GM12878 (cell line): Measurements from ENCODE around the gene ANKRD44. TPM values are rescaled to one million over a fixed set of nuclear protein-coding genes. Genes with fewer than 3 reads are reported as not detected.

Experiments used
- ATAC-seq: fragments of 200-7000 bp; cut with Tn5 transposase; 3 replicates; pipeline ENCODE4 v1.9.1; 2020; ENCODE audit warnings: mild to moderate bottlenecking, moderate library complexity
- BruUV-seq: library from RNA; stranded (reverse); fragments of 400-500 nt; replicated peaks from 2 replicates; lab custom pipeline; 2021; lab: Mats Ljungman, UMichigan
- CTCF ChIA-PET: fragments of 300-600 bp; sonication (Branson Sonifier 250); formaldehyde crosslinking; extraction: SDS; loops from one replicate; lab custom pipeline; 2021; ENCODE audit warnings: inconsistent platforms; lab: Yijun Ruan, JAX
- POLR2A ChIA-PET: fragments of 350-600 bp; formaldehyde crosslinking; extraction: SDS; loops from one replicate; lab custom pipeline; 2021; ENCODE audit warnings: inconsistent platforms; lab: Charles Lee
- RAD21 ChIA-PET: fragments of 300-600 bp; sonication (Branson Sonifier 250); formaldehyde crosslinking; loops from one replicate; lab custom pipeline; 2023; ENCODE audit warnings: antibody characterized with exemption; ENCODE audit not compliant: unreplicated experiment; lab: Charles Lee
- SMC1A ChIA-PET: fragments of 300-600 bp; sonication (Branson Sonifier 250); formaldehyde crosslinking; loops from one replicate; lab custom pipeline; 2023; ENCODE audit not compliant: unreplicated experiment, uncharacterized antibody; lab: Charles Lee
- DNase-seq: peaks from one replicate; pipeline ENCODE4 v3.0.0-alpha.2; 2011; ENCODE audit warnings: low read depth, low spot score
- FAIRE-seq: peaks from 3 replicates; lab custom pipeline; 2011; peaks lifted over from hg19 to GRCh38; lab: Jason Lieb, UNC
- H2AFZ ChIP-seq: 2 replicates; pipeline ENCODE4 v1.6.0; 2011; ENCODE audit warnings: low read depth, low read length, control low read depth; ENCODE audit not compliant: control insufficient read depth
- H3K27ac ChIP-seq: 2 replicates; pipeline ENCODE4 v1.5.1; 2011; ENCODE audit warnings: control low read depth; ENCODE audit not compliant: control insufficient read depth, insufficient read depth
- H3K27me3 ChIP-seq, 2 experiments: replicated peaks in 1 of 2; 2 replicates each; pipeline versions ENCODE4 v1.6.0 to v1.6.1; 2011; ENCODE audit warnings: low read length in 1 of 2; ENCODE audit not compliant: control insufficient read depth in 2 of 2, insufficient read depth in 2 of 2
- H3K36me3 ChIP-seq, 2 experiments: 2 replicates each; pipeline ENCODE4 v1.5.1; 2011; ENCODE audit warnings: low read length in 1 of 2; ENCODE audit not compliant: control insufficient read depth in 2 of 2, insufficient read depth in 2 of 2
- H3K4me1 ChIP-seq: 2 replicates; pipeline ENCODE4 v1.6.1; 2011; ENCODE audit warnings: mild to moderate bottlenecking, low read length, moderate library complexity, mixed read lengths; ENCODE audit not compliant: control insufficient read depth, insufficient read depth
- H3K4me2 ChIP-seq: 2 replicates; pipeline ENCODE4 v1.6.0; 2011; ENCODE audit warnings: control low read depth; ENCODE audit not compliant: control insufficient read depth, insufficient read depth
- H3K4me3 ChIP-seq: fragments of 200-600 bp; sonication (generic); 2 replicates; pipeline ENCODE4 v1.5.1; 2016
- H3K79me2 ChIP-seq: 2 replicates; pipeline ENCODE4 v1.6.0; 2011; ENCODE audit warnings: low read length; ENCODE audit not compliant: control insufficient read depth, insufficient read depth
- H3K9ac ChIP-seq: 2 replicates; pipeline ENCODE4 v1.8.0; 2011; ENCODE audit warnings: low read length, control low read depth, mixed read lengths; ENCODE audit not compliant: control insufficient read depth, insufficient read depth
- H3K9me3 ChIP-seq: replicated peaks from 3 replicates; pipeline ENCODE4 v1.5.1; 2011; ENCODE audit warnings: mild to moderate bottlenecking, low read length; ENCODE audit not compliant: control insufficient read depth, insufficient read depth
- H4K20me1 ChIP-seq: 2 replicates; pipeline ENCODE4 v1.6.0; 2011; ENCODE audit not compliant: control insufficient read depth, insufficient read depth
- EGR1 ChIP-seq, 2 experiments: IDR thresholded peaks; 1 replicate in 1 of 2; 2 replicates in 1 of 2; pipeline ENCODE4 v1.6.1; 2011 to 2012; ENCODE audit warnings: low read depth in 2 of 2, low read length in 2 of 2, borderline replicate concordance in 1 of 2, mild to moderate bottlenecking in 1 of 2, moderate library complexity in 1 of 2
- FOXK2 ChIP-seq: fragments of 450-650 bp; IDR thresholded peaks from 2 replicates; pipeline ENCODE4 v1.6.1; 2017; ENCODE audit warnings: mild to moderate bottlenecking, moderate library complexity
- MEF2B ChIP-seq: fragments of 450-650 bp; IDR thresholded peaks from 2 replicates; pipeline ENCODE4 v1.6.1; 2018; ENCODE audit warnings: mild to moderate bottlenecking, moderate library complexity; ENCODE audit not compliant: partially characterized antibody, poor library complexity, severe bottlenecking
- MYC ChIP-seq: IDR thresholded peaks from 2 replicates; pipeline ENCODE4 v1.6.1; 2011; ENCODE audit warnings: mild to moderate bottlenecking, low read length, moderate library complexity, inconsistent platforms; ENCODE audit not compliant: insufficient read depth, insufficient replicate concordance, insufficient read length, severe bottlenecking
- NR2C1 ChIP-seq: fragments of 450-650 bp; IDR thresholded peaks from 2 replicates; pipeline ENCODE4 v1.6.1; 2017; ENCODE audit warnings: antibody characterized with exemption, mild to moderate bottlenecking, moderate library complexity
- PKNOX1 ChIP-seq: fragments of 450-650 bp; IDR thresholded peaks from 2 replicates; pipeline ENCODE4 v1.6.1; 2016; ENCODE audit warnings: mild to moderate bottlenecking
- POU2F2 ChIP-seq: IDR thresholded peaks from 3 replicates; pipeline ENCODE4 v1.6.1; 2011; ENCODE audit warnings: low read depth, mild to moderate bottlenecking, low read length, borderline replicate concordance
- RAD51 ChIP-seq: fragments of 450-650 bp; IDR thresholded peaks from 2 replicates; pipeline ENCODE4 v1.6.1; 2016; ENCODE audit warnings: moderate library complexity, mild to moderate bottlenecking, inconsistent platforms
- SIX5 ChIP-seq: IDR thresholded peaks from 2 replicates; pipeline ENCODE4 v1.6.1; 2011; ENCODE audit warnings: mild to moderate bottlenecking, low read depth, low read length, moderate library complexity; ENCODE audit not compliant: severe bottlenecking
- TAF1 ChIP-seq: IDR thresholded peaks from 2 replicates; pipeline ENCODE4 v1.6.1; 2011; ENCODE audit warnings: mild to moderate bottlenecking, low read depth, low read length, borderline replicate concordance
- USF2 ChIP-seq: IDR thresholded peaks from 2 replicates; pipeline ENCODE4 v1.6.1; 2011; ENCODE audit warnings: low read depth, low read length, improper control_type of control experiment, borderline replicate concordance
- WGBS: methylation state at CpG from one replicate; pipeline ENCODE4 v1.1.6; 2016; ENCODE audit warnings: low lambda C conversion rate; ENCODE audit not compliant: insufficient replicate concordance, insufficient coverage; ENCODE audit errors: missing lambda C conversion rate; 5-methylcytosine and 5-hydroxymethylcytosine counted together
- in situ Hi-C: fragments of 300-500 bp; cut with MboI; formaldehyde crosslinking; loops from 9 replicates; pipeline ENCODE4 v1.14.3; 2018; ENCODE audit warnings: mixed read lengths
- intact Hi-C: fragments of 100-400 bp; cut with micrococcal nuclease; formaldehyde crosslinking; loops from one replicate; pipeline ENCODE4 v1.14.2; 2022; ENCODE audit not compliant: unreplicated experiment
- polyA plus RNA-seq, 11 experiments: library from polyadenylated mRNA; depleted of rRNA in 4 of 11; unstranded in 6 of 11; stranded (reverse) in 5 of 11; fragments of >200 nt; fragmentation: Nextera tagmentation in 4 of 11; fragmentation: Illumina TruSeq in 1 of 11; extraction: Ambion mirVana in 4 of 11; extraction: Trizol in 1 of 11; gene quantifications; 1 replicate in 1 of 11; 2 replicates in 10 of 11; pipeline versions ENCODE4 v1.2.1 to v1.2.3, GENCODE V29; 2011 to 2016; ENCODE audit warnings: inconsistent platforms in 2 of 11, missing spikeins in 2 of 11, low read depth in 1 of 11
- total RNA-seq, 4 experiments: library from RNA; depleted of rRNA in 3 of 4; stranded (reverse); fragments of >200 nt in 3 of 4; fragmentation: Illumina TruSeq in 1 of 4; extraction: Trizol in 1 of 4; gene quantifications; 2 replicates each; pipeline versions ENCODE4 v1.2.1 to v1.2.3, GENCODE V29; 2013 to 2021

The ANKRD44 gene
- total and polyA plus RNA-seq, 10 of the 15 experiments (the other 5 are each of a cell fraction or from before 2014, with no cell fraction given), result 19.1 to 99.1 (median 59.6) TPM

- RAD21 ChIA-PET, result no interaction called here
- whole genome bisulfite sequencing, result 52% methylated on average over 5 of the region's 5 CpGs
- TF ChIP-seq EGR1 (IDR thresholded peaks at IDR 0.05; ENCODE audit: borderline replicate concordance in 1 of 2, low read depth in 2 of 2, low read length in 2 of 2), result no peak
- no peak for TF ChIP-seq USF2
- TF ChIP-seq MYC, result no peak
- no peak for TF ChIP-seq MEF2B
- no peak for TF ChIP-seq RAD51
- no peak for TF ChIP-seq POU2F2
- TF ChIP-seq SIX5, result no peak
- TF ChIP-seq PKNOX1, result no peak
- no peak for TF ChIP-seq FOXK2
- no peak for TF ChIP-seq TAF1
- no peak for TF ChIP-seq NR2C1
- CTCF ChIA-PET, result no interaction called here
- BruUV-seq, result no TSS peak
- no peaks in the 10 kb centered on the region for H3K36me3 ChIP-seq
- in situ Hi-C loops, result no loop called here
- no peaks in the 10 kb centered on the region for H3K27me3 ChIP-seq
- no peak overlapping the region for H3K4me3 ChIP-seq
- H3K27ac ChIP-seq, result no peak overlapping the region
- H4K20me1 ChIP-seq, result no peaks in the 10 kb centered on the region
- H3K9me3 ChIP-seq, result no peaks in the 10 kb centered on the region
- SMC1A ChIA-PET, result no interaction called here
- ATAC-seq (no peak), FAIRE-seq (no peak), DNase-seq (no peak)
- no peak overlapping the region for H3K4me2 ChIP-seq
- no peaks in the 10 kb centered on the region for H3K79me2 ChIP-seq
- H3K9ac ChIP-seq, result no peak overlapping the region
- POLR2A ChIA-PET, result no interaction called here
- intact Hi-C loops, result no loop called here
- H3K4me1 ChIP-seq, result no peaks in the 10 kb centered on the region
- no peak overlapping the region for H2AFZ ChIP-seq
Measured at GRCh38 chr2:197340591-197340990, 30.0 kb upstream of the ANKRD44 start.
